H1 (cell line): ENCODE measurements around the gene LCN12. TPM values are rescaled to one million over a fixed set of nuclear protein-coding genes. Genes with fewer than 3 reads are reported as not detected.

Experiments used
- CTCF ChIA-PET: fragments of 300-600 bp; sonication (Branson Sonifier 250); formaldehyde crosslinking; loops from one replicate; lab custom pipeline; 2021; ENCODE audit not compliant: partially characterized antibody; lab: Charles Lee
- POLR2A ChIA-PET: fragments of 300-600 bp; sonication (Branson Sonifier 250); formaldehyde crosslinking; loops from one replicate; lab custom pipeline; 2021; ENCODE audit warnings: inconsistent platforms; ENCODE audit not compliant: partially characterized antibody; lab: Charles Lee
- DNase-seq, 2 experiments: peaks; one replicate each; pipeline versions ENCODE4 v3.0.0 to v3.0.0-alpha.2; 2010 to 2022; ENCODE audit warnings: low spot score in 2 of 2, low read depth in 1 of 2, mixed read lengths in 1 of 2
- FAIRE-seq: peaks from 2 replicates; lab custom pipeline; 2011; peaks lifted over from hg19 to GRCh38; lab: Jason Lieb, UNC
- H2AFZ ChIP-seq: 2 replicates; pipeline ENCODE4 v1.8.1; 2012; ENCODE audit warnings: low read length, inconsistent platforms
- H2AK5ac ChIP-seq: 2 replicates; pipeline ENCODE4 v1.6.1; 2013; ENCODE audit warnings: low read depth, low read length
- H2BK120ac ChIP-seq: replicated peaks from 2 replicates; pipeline ENCODE3; 2013; ENCODE audit warnings: low read depth, low read length, inconsistent platforms
- H2BK12ac ChIP-seq: 2 replicates; pipeline ENCODE4 v1.6.1; 2013; ENCODE audit warnings: low read depth, low read length
- H2BK15ac ChIP-seq: 2 replicates; pipeline ENCODE4 v1.6.1; 2013; ENCODE audit warnings: low read length
- H2BK20ac ChIP-seq: 2 replicates; pipeline ENCODE4 v1.6.1; 2013; ENCODE audit warnings: low read length
- H2BK5ac ChIP-seq: 2 replicates; pipeline ENCODE4 v1.6.1; 2013; ENCODE audit warnings: low read depth, low read length
- H3K14ac ChIP-seq: 2 replicates; pipeline ENCODE4 v1.6.1; 2013; ENCODE audit warnings: inconsistent platforms; ENCODE audit not compliant: insufficient read length
- H3K18ac ChIP-seq: 2 replicates; pipeline ENCODE4 v1.6.1; 2013; ENCODE audit warnings: low read length; ENCODE audit errors: extremely low read depth
- H3K23ac ChIP-seq: 2 replicates; pipeline ENCODE4 v1.6.1; 2013; ENCODE audit warnings: inconsistent platforms; ENCODE audit not compliant: insufficient read length
- H3K23me2 ChIP-seq: 2 replicates; pipeline ENCODE4 v1.6.1; 2013; ENCODE audit warnings: low read depth, low read length
- H3K27ac ChIP-seq: 2 replicates; pipeline ENCODE4 v1.6.1; 2011; ENCODE audit warnings: low read depth, low read length, inconsistent platforms
- H3K27me3 ChIP-seq, 4 experiments: replicated peaks in 1 of 4; 1 replicate in 1 of 4; 2 replicates in 3 of 4; pipeline versions ENCODE4 v1.6.1 to v1.8.1; 2011 to 2013; ENCODE audit warnings: low read length in 3 of 4, mild to moderate bottlenecking in 3 of 4, inconsistent platforms in 2 of 4, mixed read lengths in 2 of 4, moderate library complexity in 1 of 4; ENCODE audit not compliant: control insufficient read depth in 3 of 4, insufficient read depth in 3 of 4; ENCODE audit errors: extremely low read depth in 1 of 4
- H3K36me3 ChIP-seq, 4 experiments: 2 replicates each; pipeline versions ENCODE4 v1.6.1 to v1.8.1; 2011 to 2013; ENCODE audit warnings: mild to moderate bottlenecking in 4 of 4, low read length in 3 of 4, moderate library complexity in 2 of 4, control low read depth in 1 of 4, inconsistent platforms in 1 of 4; ENCODE audit not compliant: insufficient read depth in 4 of 4, control insufficient read depth in 2 of 4
- H3K4ac ChIP-seq: replicated peaks from 2 replicates; pipeline ENCODE3; 2013; ENCODE audit warnings: low read length, low read depth, mixed read lengths, inconsistent platforms; ENCODE audit not compliant: insufficient read length
- H3K4me1 ChIP-seq, 4 experiments: replicated peaks in 1 of 4; 1 replicate in 1 of 4; 2 replicates in 3 of 4; pipeline versions ENCODE4 v1.6.1 to v1.8.1; 2011 to 2013; ENCODE audit warnings: low read length in 3 of 4, inconsistent platforms in 2 of 4, mixed read lengths in 1 of 4; ENCODE audit not compliant: insufficient read depth in 4 of 4, control insufficient read depth in 3 of 4
- H3K4me2 ChIP-seq, 2 experiments: 2 replicates each; pipeline versions ENCODE4 v1.6.1 to v1.8.1; 2011 to 2013; ENCODE audit warnings: low read depth in 2 of 2, low read length in 2 of 2, control low read depth in 1 of 2, inconsistent platforms in 1 of 2, mild to moderate bottlenecking in 1 of 2; ENCODE audit not compliant: insufficient read depth in 1 of 2
- H3K4me3 ChIP-seq, 4 experiments: fragments of 200-600, 300-600 bp in 1 of 4; sonication (generic), shearing (Covaris generic), sonication (Bioruptor Twin) in 1 of 4; 2 replicates each; pipeline versions ENCODE4 v1.5.1 to v1.8.1; 2011 to 2016; ENCODE audit warnings: low read length in 4 of 4, low read depth in 3 of 4, control low read depth in 2 of 4, inconsistent platforms in 2 of 4, mild to moderate bottlenecking in 2 of 4, mixed read lengths in 1 of 4, moderate library complexity in 1 of 4; ENCODE audit not compliant: insufficient read depth in 2 of 4; ENCODE audit errors: extremely low read depth in 1 of 4
- H3K56ac ChIP-seq: replicated peaks from 2 replicates; pipeline ENCODE3; 2013; ENCODE audit warnings: low read depth, mild to moderate bottlenecking, mixed read lengths, low read length, inconsistent platforms; ENCODE audit not compliant: insufficient read length
- H3K79me1 ChIP-seq: 2 replicates; pipeline ENCODE4 v1.6.1; 2013; ENCODE audit warnings: low read depth, low read length, control low read depth
- H3K79me2 ChIP-seq, 2 experiments: 2 replicates each; pipeline versions ENCODE4 v1.6.1 to v1.8.1; 2012 to 2013; ENCODE audit warnings: low read length in 2 of 2, mild to moderate bottlenecking in 2 of 2, inconsistent platforms in 1 of 2; ENCODE audit not compliant: insufficient read depth in 2 of 2, control insufficient read depth in 1 of 2
- H3K9ac ChIP-seq, 4 experiments: replicated peaks in 1 of 4; 1 replicate in 1 of 4; 2 replicates in 3 of 4; pipeline versions ENCODE4 v1.6.1 to v1.8.1; 2011 to 2013; ENCODE audit warnings: low read depth in 3 of 4, low read length in 3 of 4, control low read depth in 2 of 4, mild to moderate bottlenecking in 2 of 4, moderate library complexity in 2 of 4, inconsistent platforms in 1 of 4; ENCODE audit errors: extremely low read depth in 1 of 4
- H3K9me3 ChIP-seq, 2 experiments: 2 replicates each; pipeline versions ENCODE4 v1.6.1 to v1.8.1; 2012 to 2013; ENCODE audit warnings: mild to moderate bottlenecking in 2 of 2, moderate library complexity in 2 of 2, control low read depth in 1 of 2, inconsistent platforms in 1 of 2, low read depth in 1 of 2, low read length in 1 of 2, mixed read lengths in 1 of 2; ENCODE audit not compliant: insufficient read depth in 2 of 2
- H4K20me1 ChIP-seq, 2 experiments: replicated peaks in 1 of 2; 2 replicates each; pipeline versions ENCODE3 to v1.8.1; 2011 to 2013; ENCODE audit warnings: inconsistent platforms in 2 of 2, low read length in 2 of 2, mild to moderate bottlenecking in 1 of 2; ENCODE audit not compliant: insufficient read depth in 2 of 2, control insufficient read depth in 1 of 2
- H4K5ac ChIP-seq: 2 replicates; pipeline ENCODE4 v1.6.1; 2013; ENCODE audit warnings: low read length, low read depth, mixed read lengths, inconsistent platforms; ENCODE audit not compliant: insufficient read length
- H4K8ac ChIP-seq: 2 replicates; pipeline ENCODE4 v1.8.0; 2013; ENCODE audit warnings: mild to moderate bottlenecking, moderate library complexity, low read length, inconsistent platforms; ENCODE audit not compliant: insufficient read depth; ENCODE audit errors: extremely low read depth
- H4K91ac ChIP-seq: replicated peaks from 2 replicates; pipeline ENCODE3; 2013; ENCODE audit warnings: low read length, mixed read lengths, inconsistent platforms; ENCODE audit not compliant: insufficient read length
- ASH2L ChIP-seq: fragments of 200-600, 300-600 bp; sonication (generic); IDR thresholded peaks from one replicate; pipeline ENCODE4 v1.7.1; 2017; ENCODE audit warnings: low read length
- BRCA1 ChIP-seq: IDR thresholded peaks from 2 replicates; pipeline ENCODE4 v1.6.1; 2012; ENCODE audit warnings: low read depth, low read length, improper control_type of control experiment
- CTBP2 ChIP-seq: IDR thresholded peaks from 2 replicates; pipeline ENCODE4 v1.7.0; 2011; ENCODE audit warnings: borderline replicate concordance, mild to moderate bottlenecking, moderate library complexity, mixed read lengths, low read length; ENCODE audit not compliant: insufficient read depth, insufficient read length
- EP300 ChIP-seq, 2 experiments: IDR thresholded peaks; 1 replicate in 1 of 2; 2 replicates in 1 of 2; pipeline ENCODE4 v1.6.1; 2011 to 2012; ENCODE audit warnings: low read depth in 2 of 2, low read length in 2 of 2, mild to moderate bottlenecking in 2 of 2, borderline replicate concordance in 1 of 2, inconsistent platforms in 1 of 2, moderate library complexity in 1 of 2
- KDM4A ChIP-seq: IDR thresholded peaks from one replicate; pipeline ENCODE4 v1.7.1; 2012; ENCODE audit warnings: low read depth, mild to moderate bottlenecking, moderate library complexity, low read length, inconsistent platforms; ENCODE audit not compliant: severe bottlenecking
- SRF ChIP-seq: IDR thresholded peaks from 2 replicates; pipeline ENCODE4 v1.6.1; 2011; ENCODE audit warnings: mild to moderate bottlenecking, low read depth, low read length, moderate library complexity
- TAF7 ChIP-seq: optimal IDR thresholded peaks from 2 replicates; pipeline ENCODE3; 2011; ENCODE audit warnings: low read depth, mild to moderate bottlenecking, inconsistent platforms, low read length, moderate library complexity, borderline replicate concordance
- TBP ChIP-seq: IDR thresholded peaks from 2 replicates; pipeline ENCODE4 v1.6.1; 2011; ENCODE audit warnings: low read depth, low read length, improper control_type of control experiment
- WGBS, 2 experiments: shearing (Covaris generic) in 1 of 2; methylation state at CpG; one replicate each; pipeline versions ENCODE4 v1.1.6 to v1.1.7; 2013 to 2015; ENCODE audit warnings: low lambda C conversion rate in 2 of 2, mixed read lengths in 2 of 2, inconsistent platforms in 1 of 2, low coverage in 1 of 2, missing lambda C conversion rate in 1 of 2; ENCODE audit not compliant: insufficient replicate concordance in 2 of 2, insufficient coverage in 1 of 2, insufficient read length in 1 of 2; ENCODE audit errors: extremely low coverage in 1 of 2, missing lambda C conversion rate in 1 of 2; 5-methylcytosine and 5-hydroxymethylcytosine counted together
- polyA plus RNA-seq, 7 experiments: library from polyadenylated mRNA; depleted of rRNA in 3 of 7; stranded (reverse) in 5 of 7; unstranded in 2 of 7; fragments of >200 nt in 5 of 7; fragments of 200-250 nt in 2 of 7; gene quantifications; 1 replicate in 5 of 7; 2 replicates in 1 of 7; 4 replicates in 1 of 7; pipeline versions ENCODE4 v1.2.1 to v1.2.3, GENCODE V29; 2011 to 2013; ENCODE audit warnings: missing spikeins in 2 of 7, mixed read lengths in 2 of 7
- total RNA-seq: library from RNA; stranded (reverse); fragmentation: NEBNext Ultra II Directional; extraction: Animal tissue kit (Norgen Biotek cat#: 25700); gene quantifications from 2 replicates; pipeline ENCODE4 v1.2.1, GENCODE V29; 2021
- TF ChIP-seq, protein P1 (sequence below): IDR thresholded peaks from 2 replicates; pipeline ENCODE4 v1.6.1; 2012; ENCODE audit warnings: low read length, inconsistent platforms
- TF ChIP-seq, protein P2 (sequence below): IDR thresholded peaks from 2 replicates; pipeline ENCODE4 v1.6.1; 2012; ENCODE audit warnings: inconsistent platforms

Gene LCN12
- total and polyA plus RNA-seq, 2 of the 8 experiments (the other 6 are each of a cell fraction or from before 2014, with no cell fraction given): 1.1 to 1.7 TPM

DNA sequence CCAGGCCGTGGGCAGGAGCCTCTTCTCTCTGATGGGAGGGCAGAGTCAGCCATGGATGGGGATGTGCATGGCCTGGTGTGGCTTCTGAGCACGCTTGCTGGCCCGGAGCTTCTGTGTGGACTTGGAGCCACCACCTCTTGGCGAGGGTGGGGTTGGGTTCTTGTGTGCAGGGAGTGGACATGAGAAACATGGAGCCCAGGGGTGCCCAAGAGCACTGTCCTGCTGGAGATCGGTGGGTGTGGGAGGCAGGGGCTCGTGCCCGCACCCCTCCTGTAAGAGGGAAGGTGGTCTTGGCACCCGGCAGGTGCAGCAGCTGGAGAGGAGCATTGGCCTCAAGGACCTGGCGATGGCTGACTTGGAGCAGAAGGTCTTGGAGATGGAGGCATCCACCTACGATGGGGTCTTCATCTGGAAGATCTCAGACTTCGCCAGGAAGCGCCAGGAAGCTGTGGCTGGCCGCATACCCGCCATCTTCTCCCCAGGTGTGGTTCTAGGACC, 31.3 kb upstream of the LCN12 start:
- H3K23ac ChIP-seq: no peak overlapping the region
- no peak overlapping the region for H4K91ac ChIP-seq
- TF ChIP-seq ASH2L: no peak
- no peak for TF ChIP-seq SRF
- TF ChIP-seq, protein P1, sequence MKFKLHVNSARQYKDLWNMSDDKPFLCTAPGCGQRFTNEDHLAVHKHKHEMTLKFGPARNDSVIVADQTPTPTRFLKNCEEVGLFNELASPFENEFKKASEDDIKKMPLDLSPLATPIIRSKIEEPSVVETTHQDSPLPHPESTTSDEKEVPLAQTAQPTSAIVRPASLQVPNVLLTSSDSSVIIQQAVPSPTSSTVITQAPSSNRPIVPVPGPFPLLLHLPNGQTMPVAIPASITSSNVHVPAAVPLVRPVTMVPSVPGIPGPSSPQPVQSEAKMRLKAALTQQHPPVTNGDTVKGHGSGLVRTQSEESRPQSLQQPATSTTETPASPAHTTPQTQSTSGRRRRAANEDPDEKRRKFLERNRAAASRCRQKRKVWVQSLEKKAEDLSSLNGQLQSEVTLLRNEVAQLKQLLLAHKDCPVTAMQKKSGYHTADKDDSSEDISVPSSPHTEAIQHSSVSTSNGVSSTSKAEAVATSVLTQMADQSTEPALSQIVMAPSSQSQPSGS: no peak
- no peak for TF ChIP-seq TBP
- TF ChIP-seq CTBP2: no peak
- TF ChIP-seq BRCA1: no peak
- TF ChIP-seq, protein P2, sequence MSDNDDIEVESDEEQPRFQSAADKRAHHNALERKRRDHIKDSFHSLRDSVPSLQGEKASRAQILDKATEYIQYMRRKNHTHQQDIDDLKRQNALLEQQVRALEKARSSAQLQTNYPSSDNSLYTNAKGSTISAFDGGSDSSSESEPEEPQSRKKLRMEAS: no peak
- no peak for TF ChIP-seq TAF7
- no peak for TF ChIP-seq EP300 (IDR thresholded peaks at IDR 0.05; ENCODE audit: borderline replicate concordance in 1 of 2, low read depth in 2 of 2, low read length in 2 of 2)
- TF ChIP-seq KDM4A: no peak
- peaks cover 7% of the 10 kb centered on the region for H3K79me1 ChIP-seq
- CTCF ChIA-PET: interaction anchor here (0.6 to 1.0 kb wide), 5 partner anchors 10 to 126 kb away, joined by 3 read pairs; no protein-coding TSS in a partner anchor
- H3K14ac ChIP-seq: no peak overlapping the region
- H3K4me2 ChIP-seq: no peak overlapping the region
- no peak overlapping the region for H2AFZ ChIP-seq
- H3K36me3 ChIP-seq: peaks cover 24 to 43% (median 38%) of the 10 kb centered on the region in 4 experiments
- no peak overlapping the region for H2BK120ac ChIP-seq
- H3K27me3 ChIP-seq: no peaks in the 10 kb centered on the region
- H3K9me3 ChIP-seq: no peaks in the 10 kb centered on the region
- no peak overlapping the region for H4K8ac ChIP-seq
- peaks cover 3 to 10% of the 10 kb centered on the region in 2 experiments for H4K20me1 ChIP-seq
- H3K79me2 ChIP-seq: no peaks in the 10 kb centered on the region
- no peak overlapping the region for H4K5ac ChIP-seq
- no peak overlapping the region for H3K18ac ChIP-seq
- H2AK5ac ChIP-seq: no peak overlapping the region
- H3K56ac ChIP-seq: no peak overlapping the region
- 91% methylated on average over 14 of the region's 14 CpGs; no CpG with 5 or more reads in 1 of the 2 experiments for WGBS, 2 experiments
- H2BK5ac ChIP-seq: no peak overlapping the region
- H3K4ac ChIP-seq: no peak overlapping the region
- H3K23me2 ChIP-seq: no peaks in the 10 kb centered on the region
- POLR2A ChIA-PET: no interaction called here
- no peak overlapping the region for H2BK20ac ChIP-seq
- H3K4me3 ChIP-seq: no peak overlapping the region
- H2BK15ac ChIP-seq: no peak overlapping the region
- DNase-seq (no peak), FAIRE-seq (no peak)
- no peak overlapping the region for H3K9ac ChIP-seq
- H3K27ac ChIP-seq: no peak overlapping the region
- H2BK12ac ChIP-seq: no peak overlapping the region
- H3K4me1 ChIP-seq: no peaks in the 10 kb centered on the region
